ENCODE measurements around the gene PDIA6.

DNA sequence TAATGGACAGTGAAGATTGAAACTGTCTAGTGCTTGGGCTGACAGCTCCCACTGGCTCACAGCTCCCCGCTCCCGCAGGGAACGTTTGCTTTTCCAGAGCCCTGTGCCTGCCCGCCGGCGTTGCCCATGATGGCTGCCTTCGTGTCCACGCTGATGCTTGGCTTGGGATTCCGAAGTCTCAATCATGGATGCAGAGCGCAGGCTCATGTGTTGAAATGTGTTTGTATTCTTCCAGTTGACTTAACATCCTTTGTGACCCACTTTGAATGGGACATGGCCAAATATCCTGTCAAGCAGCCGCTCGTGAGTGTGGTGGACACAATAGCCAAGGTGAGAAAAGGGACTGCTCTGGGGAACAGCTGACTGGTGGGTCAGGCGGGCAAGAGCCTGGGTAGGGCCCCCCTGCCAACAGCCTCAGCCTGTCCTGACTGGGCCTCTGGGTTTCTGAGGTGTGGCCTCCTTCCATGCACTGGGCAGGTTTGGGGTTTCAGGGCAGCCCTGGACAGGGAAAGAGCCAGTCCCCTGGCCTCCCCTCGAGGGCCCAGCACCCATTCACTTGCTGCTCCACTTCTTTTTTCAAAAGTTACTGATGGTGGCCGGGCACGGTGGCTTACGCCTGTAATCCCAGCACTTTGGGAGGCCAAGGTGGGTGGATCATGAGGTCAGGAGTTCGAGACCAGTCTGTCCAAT, 48.3 kb downstream of the PDIA6 start:
- TF ChIP-seq, protein P1, sequence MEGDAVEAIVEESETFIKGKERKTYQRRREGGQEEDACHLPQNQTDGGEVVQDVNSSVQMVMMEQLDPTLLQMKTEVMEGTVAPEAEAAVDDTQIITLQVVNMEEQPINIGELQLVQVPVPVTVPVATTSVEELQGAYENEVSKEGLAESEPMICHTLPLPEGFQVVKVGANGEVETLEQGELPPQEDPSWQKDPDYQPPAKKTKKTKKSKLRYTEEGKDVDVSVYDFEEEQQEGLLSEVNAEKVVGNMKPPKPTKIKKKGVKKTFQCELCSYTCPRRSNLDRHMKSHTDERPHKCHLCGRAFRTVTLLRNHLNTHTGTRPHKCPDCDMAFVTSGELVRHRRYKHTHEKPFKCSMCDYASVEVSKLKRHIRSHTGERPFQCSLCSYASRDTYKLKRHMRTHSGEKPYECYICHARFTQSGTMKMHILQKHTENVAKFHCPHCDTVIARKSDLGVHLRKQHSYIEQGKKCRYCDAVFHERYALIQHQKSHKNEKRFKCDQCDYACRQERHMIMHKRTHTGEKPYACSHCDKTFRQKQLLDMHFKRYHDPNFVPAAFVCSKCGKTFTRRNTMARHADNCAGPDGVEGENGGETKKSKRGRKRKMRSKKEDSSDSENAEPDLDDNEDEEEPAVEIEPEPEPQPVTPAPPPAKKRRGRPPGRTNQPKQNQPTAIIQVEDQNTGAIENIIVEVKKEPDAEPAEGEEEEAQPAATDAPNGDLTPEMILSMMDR (conservative IDR thresholded peaks at IDR 0.05 in 1 of 2, IDR thresholded peaks at IDR 0.05 in 1 of 2; ENCODE audit: low read depth in 1 of 2, low read length in 2 of 2): no peak
- no peak for TF ChIP-seq EZH2 (IDR thresholded peaks at IDR 0.05; ENCODE audit: low read length, missing control alignments)

Measured in fibroblast of lung (primary cell).